Stomach (tissue), 9 donors: ENCODE measurements around the gene LRRC70. TPM values are rescaled to one million over a fixed set of nuclear protein-coding genes. Genes with fewer than 3 reads are reported as not detected.
"Not testable (repeated sequence)": the region's sequence is repeated elsewhere in the genome, so short reads cannot be mapped to it uniquely, and the experiment has no call there.

Experiments
- DNase-seq, 2 donors: peaks; one replicate each; pipeline versions ENCODE4 v3.0.0 to v3.0.0-alpha.2; 2013 to 2019
- H3K27ac ChIP-seq, 5 donors: fragments of 200-600 bp in 4 of 5; sonication (generic) in 4 of 5; one replicate each; pipeline ENCODE4 v1.5.1; 2013 to 2019; ENCODE audit warnings: mild to moderate bottlenecking in 1 of 5, moderate library complexity in 1 of 5
- H3K27me3 ChIP-seq, 3 donors: fragments of 200-600 bp; sonication (generic); one replicate each; pipeline ENCODE4 v1.5.1; 2017 to 2019; ENCODE audit warnings: mixed run types in 1 of 3
- H3K36me3 ChIP-seq, 4 donors: fragments of 200-600 bp; sonication (generic); 1 replicate in 3 of 4; 2 replicates in 1 of 4; pipeline ENCODE4 v1.5.1; 2016 to 2019
- H3K4me1 ChIP-seq, 4 donors: fragments of 200-600 bp; sonication (generic); one replicate each; pipeline ENCODE4 v1.5.1; 2016 to 2019
- H3K4me3 ChIP-seq, 4 donors: fragments of 200-600 bp; sonication (generic) in 3 of 4; one replicate each; pipeline ENCODE4 v1.5.1; 2016 to 2019; ENCODE audit warnings: mild to moderate bottlenecking in 1 of 4
- H3K9me3 ChIP-seq, 4 donors: fragments of 200-600 bp; sonication (generic); one replicate each; pipeline ENCODE4 v1.5.1; 2016 to 2019
- EP300 ChIP-seq: sonication (generic); formaldehyde crosslinking; IDR thresholded peaks from one replicate; pipeline ENCODE4 v1.6.1; 2017; ENCODE audit warnings: antibody characterized with exemption
- POLR2A ChIP-seq, 4 donors: fragments of 450-650 bp; IDR thresholded peaks; one replicate each; pipeline ENCODE4 v1.6.1; 2016; ENCODE audit warnings: antibody characterized with exemption in 4 of 4, control low read depth in 2 of 4, mild to moderate bottlenecking in 1 of 4, moderate library complexity in 1 of 4
- POLR2AphosphoS5 ChIP-seq, 3 donors: sonication (generic); formaldehyde crosslinking; IDR thresholded peaks; one replicate each; pipeline ENCODE4 v1.6.1; 2016; ENCODE audit warnings: antibody characterized with exemption in 3 of 3
- WGBS, 5 donors: extraction: QIAGEN DNeasy Blood & Tissue Kit in 3 of 5; methylation state at CpG; one replicate each; pipeline versions ENCODE4 v1.1.5 to v1.1.7; 2013 to 2018; 5-methylcytosine and 5-hydroxymethylcytosine counted together
- intact Hi-C: fragments of 100-400 bp; cut with DNase I; formaldehyde crosslinking; loops from one replicate; pipeline ENCODE4 v1.15.1; 2023; ENCODE audit warnings: low total_unique reads
- polyA plus RNA-seq, 3 donors: library from polyadenylated mRNA; stranded (reverse); fragments of 200-250 nt; gene quantifications; one replicate each; pipeline ENCODE4 v1.2.3, GENCODE V29; 2013
- total RNA-seq, 5 donors: library from RNA; depleted of rRNA; stranded (reverse); fragments of >200 nt; gene quantifications; one replicate each; pipeline versions ENCODE4 v1.1.0 to v1.2.3, GENCODE V29; 2014 to 2016
- TF ChIP-seq, protein P1 (sequence below), 7 experiments: fragments of 450-650 bp in 4 of 7; fragments of 200-600 bp in 3 of 7; sonication (generic) in 3 of 7; IDR thresholded peaks; one replicate each; pipeline ENCODE4 v1.5.1; 2016 to 2019; ENCODE audit warnings: antibody characterized with exemption in 7 of 7, control low read depth in 2 of 7, mild to moderate bottlenecking in 1 of 7
- donor health status: healthy with polysubstance abuse.
- donor health status: Bipolar disorder and iron deficiency.
- donor health status: healthy.

Gene LRRC70
- total and polyA plus RNA-seq, 8 donors, result 0.68 to 22.8 (median 5.3) TPM; not detected in 2

DNA sequence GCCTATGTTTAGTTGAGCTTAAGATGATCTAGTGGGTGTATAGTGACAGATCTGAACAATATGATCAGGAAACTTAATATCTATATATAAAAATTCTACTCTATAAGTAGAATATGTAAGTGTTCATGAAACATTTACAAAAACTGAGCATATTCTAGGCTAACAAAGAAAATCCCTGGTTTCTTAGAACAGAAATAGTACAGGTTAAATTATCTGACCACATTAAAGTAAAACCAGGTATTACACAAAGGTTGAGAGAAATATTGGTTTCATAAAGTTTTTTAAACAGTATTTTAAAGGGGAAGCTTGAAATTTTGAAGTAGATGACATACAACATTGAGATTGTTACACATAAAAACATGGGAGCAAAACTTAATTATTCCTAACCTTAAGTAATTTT, 39.3 kb downstream of the LRRC70 start:
- Histone ChIP-seq H3K27ac (no peak overlapping the region), H3K4me1 (no peaks in the 10 kb centered on the region), H3K9me3 (no peaks in the 10 kb centered on the region), H3K4me3 (no peak overlapping the region), H3K27me3 (no peaks in the 10 kb centered on the region), H3K36me3 (peaks cover 0 to 11% (median 3%) of the 10 kb centered on the region in 4 donors)
- DNase-seq, result no peak
- intact Hi-C loops, result no loop called here
- no peak for TF ChIP-seq POLR2AphosphoS5 (IDR thresholded peaks at IDR 0.05)
- no peak for TF ChIP-seq EP300
- TF ChIP-seq, protein P1, sequence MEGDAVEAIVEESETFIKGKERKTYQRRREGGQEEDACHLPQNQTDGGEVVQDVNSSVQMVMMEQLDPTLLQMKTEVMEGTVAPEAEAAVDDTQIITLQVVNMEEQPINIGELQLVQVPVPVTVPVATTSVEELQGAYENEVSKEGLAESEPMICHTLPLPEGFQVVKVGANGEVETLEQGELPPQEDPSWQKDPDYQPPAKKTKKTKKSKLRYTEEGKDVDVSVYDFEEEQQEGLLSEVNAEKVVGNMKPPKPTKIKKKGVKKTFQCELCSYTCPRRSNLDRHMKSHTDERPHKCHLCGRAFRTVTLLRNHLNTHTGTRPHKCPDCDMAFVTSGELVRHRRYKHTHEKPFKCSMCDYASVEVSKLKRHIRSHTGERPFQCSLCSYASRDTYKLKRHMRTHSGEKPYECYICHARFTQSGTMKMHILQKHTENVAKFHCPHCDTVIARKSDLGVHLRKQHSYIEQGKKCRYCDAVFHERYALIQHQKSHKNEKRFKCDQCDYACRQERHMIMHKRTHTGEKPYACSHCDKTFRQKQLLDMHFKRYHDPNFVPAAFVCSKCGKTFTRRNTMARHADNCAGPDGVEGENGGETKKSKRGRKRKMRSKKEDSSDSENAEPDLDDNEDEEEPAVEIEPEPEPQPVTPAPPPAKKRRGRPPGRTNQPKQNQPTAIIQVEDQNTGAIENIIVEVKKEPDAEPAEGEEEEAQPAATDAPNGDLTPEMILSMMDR (IDR thresholded peaks at IDR 0.05), result no peak
- TF ChIP-seq POLR2A (IDR thresholded peaks at IDR 0.05), result no peak

DNA sequence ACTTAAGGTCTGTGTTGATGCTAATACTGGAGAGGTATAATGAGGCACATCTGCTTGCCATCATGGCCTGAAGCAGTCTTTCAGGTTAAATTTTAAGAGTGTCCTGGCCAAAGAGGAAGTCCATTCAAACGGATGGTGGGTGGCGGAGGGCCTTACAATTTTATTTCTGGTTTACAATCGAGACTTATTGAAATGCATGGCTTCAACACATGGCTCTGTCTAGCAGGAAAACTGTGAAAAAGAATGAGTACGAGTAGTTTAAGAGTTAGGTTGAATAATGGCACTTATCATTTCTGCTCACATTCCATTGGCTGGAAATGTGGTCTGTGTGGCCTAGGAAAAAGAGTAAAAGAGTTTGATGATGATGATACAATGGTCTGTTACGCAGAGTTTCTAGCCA, 42.1 kb downstream of the LRRC70 start:
- WGBS, 5 donors, result 84 to 95% (median 92%) methylated on average over 5 of the region's 5 CpGs
- no peaks in the 10 kb centered on the region for H3K9me3 ChIP-seq
- H3K4me3 ChIP-seq, result no peak overlapping the region
- intact Hi-C loops, result no loop called here
- TF ChIP-seq EP300, result no peak
- no peak for TF ChIP-seq POLR2AphosphoS5 (IDR thresholded peaks at IDR 0.05)
- TF ChIP-seq, protein P1 (IDR thresholded peaks at IDR 0.05), result no peak
- TF ChIP-seq POLR2A (IDR thresholded peaks at IDR 0.05), result no peak
- H3K27me3 ChIP-seq, result no peaks in the 10 kb centered on the region
- H3K4me1 ChIP-seq, result no peaks in the 10 kb centered on the region
- no peaks in the 10 kb centered on the region for H3K36me3 ChIP-seq
- DNase-seq, result no peak
- no peak overlapping the region for H3K27ac ChIP-seq

DNA sequence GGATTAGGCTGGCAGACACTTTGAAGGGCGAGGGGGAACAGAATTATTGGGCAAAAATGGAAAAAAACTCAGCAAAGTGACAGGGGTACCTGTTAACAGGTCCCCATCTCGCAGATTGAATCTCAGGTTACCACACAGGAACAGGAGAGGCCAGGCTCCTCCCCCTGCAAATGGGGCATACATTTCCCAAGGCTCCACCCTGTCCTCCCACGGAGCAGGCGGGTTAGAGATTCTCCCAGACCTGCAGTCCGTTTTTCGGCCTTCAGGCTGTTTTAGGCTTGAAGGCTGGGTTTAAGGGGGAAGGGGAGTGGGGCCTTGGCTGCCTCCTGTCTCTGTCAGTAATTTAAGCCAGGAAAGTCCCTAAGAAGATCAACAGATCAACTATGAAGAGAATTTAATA, 42.7 kb downstream of the LRRC70 start:
- TF ChIP-seq, protein P1 (IDR thresholded peaks at IDR 0.05), result no peak
- TF ChIP-seq POLR2A (IDR thresholded peaks at IDR 0.05), result no peak
- no peak for TF ChIP-seq POLR2AphosphoS5 (IDR thresholded peaks at IDR 0.05)
- no peak for TF ChIP-seq EP300
- Histone ChIP-seq H3K9me3 (no peaks in the 10 kb centered on the region), H3K27ac (no peak overlapping the region), H3K36me3 (peaks cover 0 to 4% (median 1%) of the 10 kb centered on the region in 4 donors), H3K27me3 (no peaks in the 10 kb centered on the region), H3K4me1 (no peaks in the 10 kb centered on the region), H3K4me3 (no peak overlapping the region)
- no peak for DNase-seq
- intact Hi-C loops, result no loop called here
- 83 to 92% (median 85%) methylated on average over 6 of the region's 6 CpGs for WGBS, 5 donors

DNA sequence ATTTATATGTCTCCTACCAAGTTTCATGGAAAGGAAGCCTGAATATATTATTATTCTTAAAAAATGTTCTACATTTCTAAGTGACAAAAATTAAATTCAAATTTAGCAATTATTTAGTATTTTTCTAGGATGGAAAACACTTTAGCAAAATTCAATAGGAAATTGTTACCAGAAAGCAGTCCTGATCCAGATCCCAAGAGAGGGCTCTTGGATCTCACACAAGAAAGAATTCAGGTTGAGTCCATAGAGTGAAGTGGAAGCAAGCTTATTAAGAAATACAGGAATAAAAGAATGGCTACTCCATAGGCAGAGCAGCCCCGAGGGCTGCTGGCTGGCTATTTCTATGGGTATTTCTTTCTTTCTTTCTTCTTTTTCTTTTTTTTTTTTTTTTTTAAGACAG, 44.7 kb downstream of the LRRC70 start:
- H3K36me3 ChIP-seq, result peaks cover 4 to 21% (median 19%) of the 10 kb centered on the region in 4 donors
- no peaks in the 10 kb centered on the region for H3K9me3 ChIP-seq
- no peaks in the 10 kb centered on the region for H3K4me1 ChIP-seq
- H3K27me3 ChIP-seq, result no peaks in the 10 kb centered on the region
- no peak overlapping the region for H3K27ac ChIP-seq
- TF ChIP-seq, protein P1 (IDR thresholded peaks at IDR 0.05), result no peak
- TF ChIP-seq EP300, result no peak
- no peak for TF ChIP-seq POLR2AphosphoS5 (IDR thresholded peaks at IDR 0.05)
- no peak for TF ChIP-seq POLR2A (IDR thresholded peaks at IDR 0.05)
- DNase-seq, result no peak
- 86 to 95% (median 89%) methylated on average over 1 of the region's 1 CpG for WGBS, 5 donors
- H3K4me3 ChIP-seq, result no peak overlapping the region
- intact Hi-C loops, result no loop called here

DNA sequence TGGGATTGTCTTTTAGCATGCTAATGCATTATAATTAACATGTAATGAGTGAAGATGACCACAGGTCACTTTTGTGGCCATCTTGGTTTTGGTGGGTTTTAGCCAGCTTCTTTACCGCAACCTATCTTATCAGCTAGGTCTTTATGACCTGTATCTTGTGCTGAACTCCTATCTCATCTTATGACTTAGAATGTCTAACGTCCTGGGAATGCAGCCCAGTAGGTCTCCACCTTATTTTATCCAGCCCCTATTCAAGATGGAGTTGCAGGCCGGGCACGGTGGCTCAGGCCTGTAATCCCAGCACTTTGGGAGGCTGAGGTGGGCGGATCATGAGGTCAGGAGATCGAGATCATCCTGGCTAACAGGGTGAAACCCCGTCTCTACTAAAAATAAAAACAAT, 45.8 kb downstream of the LRRC70 start:
- WGBS, 5 donors, result 94 to 97% (median 96%) methylated on average over 7 of the region's 7 CpGs
- intact Hi-C loops, result not testable (repeated sequence)

More for the DNA sequence above, 45.8 kb downstream of the LRRC70 start:
- H3K27ac ChIP-seq, H3K4me3 ChIP-seq, DNase-seq, H3K4me1 ChIP-seq, H3K9me3 ChIP-seq, H3K27me3 ChIP-seq: not testable (repeated sequence)
- peaks cover 4 to 32% (median 28%) of the 10 kb centered on the region in 4 donors for H3K36me3 ChIP-seq
